ENCODE measurements around the gene DDR2.

DNA sequence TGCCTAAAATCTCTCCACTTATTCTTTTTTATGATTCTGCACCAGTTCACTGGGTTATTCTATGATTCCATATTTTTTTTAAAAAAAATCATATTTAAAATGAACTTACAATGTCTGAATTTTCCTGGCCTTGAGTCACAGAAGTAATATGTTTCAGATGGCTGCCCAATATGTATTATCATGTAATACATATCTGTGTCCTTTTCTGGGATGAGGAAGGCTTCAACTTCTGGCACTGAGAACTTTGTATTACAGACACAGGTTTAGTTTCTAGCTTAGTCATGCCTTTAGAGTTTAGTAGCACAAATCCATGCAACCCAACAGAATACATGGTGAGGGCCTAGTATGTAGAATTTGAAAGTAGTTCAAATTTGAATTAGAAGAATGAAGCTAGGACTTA lies 150.4 kb downstream of the DDR2 start:
- TF ChIP-seq CTCF (IDR thresholded peaks at IDR 0.05) (no peak), POLR2A (IDR thresholded peaks at IDR 0.05) (no peak)
